OCI-LY1 (cell line): ENCODE measurements around the gene GPN2.

Source experiments
- CTCF ChIP-seq: fragments of 200-600 bp; sonication (generic), shearing (Covaris generic); IDR thresholded peaks from 2 replicates; pipeline ENCODE4 v1.5.1; 2017; ENCODE audit warnings: mild to moderate bottlenecking, antibody characterized with exemption, low read length, moderate library complexity, mixed read lengths
- EZH2 ChIP-seq: fragments of 200-600 bp; sonication (generic), shearing (Covaris generic); IDR thresholded peaks from 2 replicates; pipeline ENCODE4 v1.8.0; 2017; ENCODE audit warnings: borderline replicate concordance, mixed run types, mild to moderate bottlenecking, antibody characterized with exemption, low read length, moderate library complexity, mixed read lengths

GRCh38 chr1:26826261-26827105 is 63.6 kb downstream of the GPN2 start, which contains the start of gene ZDHHC18:
- TF ChIP-seq CTCF (peak; percentile 37), EZH2 (no peak)
